Activated B cell treated with CpG ODN at 0.5 μM for 24 hours (primary cell): ENCODE measurements around the gene CDH1. TPM values are rescaled to one million over a fixed set of nuclear protein-coding genes. Genes with fewer than 3 reads are reported as not detected.
A peak's percentile ranks its signal among the peaks of the same experiment; 100 is the strongest.
"Not testable (repeated sequence)": the region's sequence is repeated elsewhere in the genome, so short reads cannot be mapped to it uniquely, and the experiment has no call there.

Experiments used
- ATAC-seq: fragments of 200-7000 bp; cut with Tn5 transposase; one replicate; pipeline ENCODE4 v1.10.0; 2021; ENCODE audit warnings: low read depth, mild to moderate bottlenecking, moderate library complexity
- CTCF ChIA-PET: fragments of 350-600 bp; sonication (Branson Sonifier 250); formaldehyde crosslinking; loops from one replicate; lab custom pipeline; 2021; ENCODE audit warnings: antibody characterized with exemption; lab: Charles Lee
- POLR2A ChIA-PET: fragments of 350-600 bp; sonication (Branson Sonifier 250); formaldehyde crosslinking; loops from one replicate; lab custom pipeline; 2021; ENCODE audit warnings: antibody characterized with exemption; lab: Charles Lee
- DNase-seq: peaks from one replicate; pipeline ENCODE4 v3.0.0; 2022
- H3K27ac Mint-ChIP-seq: one replicate; pipeline ENCODE4 v1.8.0; 2020; ENCODE audit warnings: mixed read lengths
- H3K27me3 Mint-ChIP-seq: one replicate; pipeline ENCODE4 v1.8.0; 2021; ENCODE audit warnings: mixed read lengths
- H3K36me3 Mint-ChIP-seq: one replicate; pipeline ENCODE4 v1.8.0; 2021; ENCODE audit warnings: low read depth, mixed read lengths
- H3K4me1 Mint-ChIP-seq: one replicate; pipeline ENCODE4 v1.8.0; 2021; ENCODE audit warnings: mixed read lengths
- H3K4me3 Mint-ChIP-seq: one replicate; pipeline ENCODE4 v1.8.0; 2020; ENCODE audit warnings: mild to moderate bottlenecking, mixed read lengths
- H3K9me3 Mint-ChIP-seq: one replicate; pipeline ENCODE4 v1.8.0; 2020; ENCODE audit warnings: mixed read lengths
- CTCF ChIP-seq: fragments of 200-600 bp; IDR thresholded peaks from one replicate; pipeline ENCODE4 v1.8.0; 2022; ENCODE audit warnings: antibody characterized with exemption, mild to moderate bottlenecking
- intact Hi-C: fragments of 100-400 bp; cut with micrococcal nuclease; formaldehyde crosslinking; loops from one replicate; pipeline ENCODE4 v1.15.1; 2024
- total RNA-seq: library from RNA; stranded (reverse); gene quantifications from 2 replicates; pipeline ENCODE4 v1.2.3, GENCODE V29; 2022

The CDH1 gene
- total RNA-seq, 1 donor from 2014 or later: 8.2 TPM

GRCh38 chr16:68711421-68712139 lies 25.5 kb upstream of the CDH1 start:
- H3K4me3 Mint-ChIP-seq: peak overlapping the region; percentile 38
- ChIA-PET CTCF (interaction anchor here (1.0 kb wide), 1 partner anchor 45 kb away, joined by 3 read pairs; no protein-coding TSS in a partner anchor), POLR2A (interaction anchor here (0.7 to 2.2 kb wide), 4 partner anchors 8 to 45 kb away, joined by 3 to 11 read pairs (median 8); no protein-coding TSS in a partner anchor)

GRCh38 chr16:68713361-68713760 lies 23.7 kb upstream of the CDH1 start:
- H3K36me3 Mint-ChIP-seq: no peaks in the 10 kb centered on the region
- no peaks in the 10 kb centered on the region for H3K9me3 Mint-ChIP-seq
- DNase-seq: no peak
- peaks cover 17% of the 10 kb centered on the region for H3K4me1 Mint-ChIP-seq
- H3K27me3 Mint-ChIP-seq: peaks cover 12% of the 10 kb centered on the region
- H3K27ac Mint-ChIP-seq: no peak overlapping the region
- no peak for ATAC-seq
- ChIA-PET CTCF (no interaction called here), POLR2A (no interaction called here)
- no peak overlapping the region for H3K4me3 Mint-ChIP-seq
- intact Hi-C loops: no loop called here
- TF ChIP-seq CTCF: no peak

More at GRCh38 chr16:68711421-68712139, 25.5 kb upstream of the CDH1 start:
- H3K27ac Mint-ChIP-seq: peak overlapping the region; percentile 30
- ATAC-seq: peak; percentile 78
- no peak for TF ChIP-seq CTCF
- H3K4me1 Mint-ChIP-seq: peaks cover 17% of the 10 kb centered on the region
- intact Hi-C loops: no loop called here
- no peaks in the 10 kb centered on the region for H3K9me3 Mint-ChIP-seq
- H3K36me3 Mint-ChIP-seq: no peaks in the 10 kb centered on the region
- H3K27me3 Mint-ChIP-seq: peaks cover 12% of the 10 kb centered on the region
- no peak for DNase-seq

GRCh38 chr16:68715471-68715870 lies 21.6 kb upstream of the CDH1 start:
- ATAC-seq (no peak), DNase-seq (no peak)
- Mint-ChIP-seq H3K4me1 (peaks cover 28% of the 10 kb centered on the region), H3K36me3 (no peaks in the 10 kb centered on the region), H3K9me3 (no peaks in the 10 kb centered on the region), H3K27ac (no peak overlapping the region), H3K4me3 (no peak overlapping the region), H3K27me3 (peaks cover 3% of the 10 kb centered on the region)
- no peak for TF ChIP-seq CTCF
- intact Hi-C loops: no loop called here
- ChIA-PET CTCF (no interaction called here), POLR2A (no interaction called here)

GRCh38 chr16:68716516-68716915 lies 20.6 kb upstream of the CDH1 start:
- CTCF ChIA-PET, H3K9me3 Mint-ChIP-seq: not testable (repeated sequence)

GRCh38 chr16:68717684-68718083 lies 19.4 kb upstream of the CDH1 start:
- intact Hi-C loops: no loop called here
- ATAC-seq (no peak), DNase-seq (no peak)
- TF ChIP-seq CTCF: no peak
- H3K36me3 Mint-ChIP-seq: no peaks in the 10 kb centered on the region
- H3K9me3 Mint-ChIP-seq: no peaks in the 10 kb centered on the region
- H3K4me1 Mint-ChIP-seq: peaks cover 21% of the 10 kb centered on the region
- CTCF ChIA-PET: no interaction called here
- H3K27me3 Mint-ChIP-seq: peaks cover 3% of the 10 kb centered on the region
- POLR2A ChIA-PET: interaction anchor here (0.6 to 1.6 kb wide), 3 partner anchors 22 to 510 kb away, joined by 5 to 7 read pairs (median 7); no protein-coding TSS in a partner anchor
- H3K27ac Mint-ChIP-seq: no peak overlapping the region
- no peak overlapping the region for H3K4me3 Mint-ChIP-seq

More at GRCh38 chr16:68716516-68716915, 20.6 kb upstream of the CDH1 start:
- DNase-seq, H3K36me3 Mint-ChIP-seq, H3K4me3 Mint-ChIP-seq, H3K27me3 Mint-ChIP-seq, intact Hi-C loops, ATAC-seq, H3K27ac Mint-ChIP-seq: not testable (repeated sequence)
- POLR2A ChIA-PET: interaction anchor here (0.7 to 1.6 kb wide), 4 partner anchors 27 to 62 kb away, joined by 3 to 9 read pairs (median 7); no protein-coding TSS in a partner anchor
- peaks cover 27% of the 10 kb centered on the region for H3K4me1 Mint-ChIP-seq
